Kasumi-1 (cell line): ENCODE results near the gene FAM135A.
A peak's percentile ranks its signal among the peaks of the same experiment; 100 is the strongest.
"Not testable (repeated sequence)": the region's sequence is repeated elsewhere in the genome, so short reads cannot be mapped to it uniquely, and the experiment has no call there.

Experiments
- DNase-seq, 2 experiments: peaks; one replicate each; lab custom pipeline; 2025; lab: John Stamatoyannopoulos, UW

FAM135A gene

DNA sequence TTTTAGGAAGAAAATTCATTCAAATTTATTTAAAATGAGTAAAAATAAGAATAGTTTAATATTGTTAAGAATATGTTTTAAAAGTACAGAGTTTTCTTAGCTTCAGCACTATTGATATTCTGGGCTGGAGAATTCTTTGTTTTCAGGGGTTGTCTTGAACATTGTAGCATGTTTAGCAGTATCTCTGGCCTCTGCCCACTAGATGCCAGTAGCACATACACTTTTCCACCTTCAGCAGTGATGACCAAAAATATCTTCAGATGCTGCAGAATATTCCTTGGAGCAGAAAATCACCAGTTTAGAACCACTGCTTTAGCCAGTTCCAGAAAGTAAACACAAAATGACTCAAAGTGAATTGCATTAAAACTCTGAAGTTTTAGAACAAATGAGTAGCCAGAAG, 134.0 kb downstream of the FAM135A start:
- DNase-seq, result peak; percentile 21 to 23

DNA sequence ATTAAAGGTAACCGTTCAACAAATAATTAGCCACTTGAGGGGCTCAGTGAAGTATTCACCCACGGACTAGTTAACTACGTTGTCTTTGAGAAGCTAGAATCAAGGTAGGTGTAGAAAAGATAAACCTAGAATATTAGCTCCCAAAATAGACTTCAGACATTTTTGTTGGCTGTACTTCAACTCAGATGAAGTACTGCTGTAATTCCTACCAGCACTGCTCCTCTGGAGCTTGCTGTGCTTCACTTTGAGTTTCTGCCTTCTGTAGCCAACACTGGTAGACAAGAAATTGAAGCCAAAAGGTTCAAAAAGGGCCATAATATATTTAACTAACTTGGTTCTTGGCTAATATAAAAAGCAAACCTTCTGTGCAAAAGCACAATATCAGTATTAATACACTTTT, 134.6 kb downstream of the FAM135A start:
- DNase-seq, result no peak

- no peak for DNase-seq
These were observed 136.0 kb downstream of the FAM135A start for GRCh38 chr6:70549327-70549726.

- DNase-seq, result no peak
These were observed 138.3 kb downstream of the FAM135A start for GRCh38 chr6:70551566-70551965.

- DNase-seq, result not testable (repeated sequence)
These were observed 139.1 kb downstream of the FAM135A start for GRCh38 chr6:70552286-70552940.

GRCh38 chr6:70552974-70553373, 139.7 kb downstream of the FAM135A start:
- no peak for DNase-seq

DNA sequence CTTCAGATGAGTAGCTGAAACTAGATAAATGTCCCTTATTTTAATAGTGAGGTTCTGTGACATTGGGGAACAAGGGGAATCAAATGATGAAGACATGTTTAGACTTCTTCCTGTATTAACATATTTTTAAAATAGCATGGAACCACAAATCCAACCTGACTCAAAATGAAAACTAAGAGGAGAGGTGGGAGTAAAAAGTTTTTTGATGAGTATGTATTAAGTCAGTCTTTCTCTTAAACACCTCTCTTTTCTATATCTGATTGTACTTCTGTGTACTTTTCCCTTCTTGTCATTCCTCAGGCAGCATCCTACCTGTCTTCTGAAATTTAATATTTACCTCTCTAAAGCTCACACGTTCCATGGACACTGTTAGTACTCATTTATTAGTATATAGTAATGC, 144.7 kb downstream of the FAM135A start:
- no peak for DNase-seq

- DNase-seq, result not testable (repeated sequence)
These were observed 149.1 kb downstream of the FAM135A start for GRCh38 chr6:70562401-70562800.

DNA sequence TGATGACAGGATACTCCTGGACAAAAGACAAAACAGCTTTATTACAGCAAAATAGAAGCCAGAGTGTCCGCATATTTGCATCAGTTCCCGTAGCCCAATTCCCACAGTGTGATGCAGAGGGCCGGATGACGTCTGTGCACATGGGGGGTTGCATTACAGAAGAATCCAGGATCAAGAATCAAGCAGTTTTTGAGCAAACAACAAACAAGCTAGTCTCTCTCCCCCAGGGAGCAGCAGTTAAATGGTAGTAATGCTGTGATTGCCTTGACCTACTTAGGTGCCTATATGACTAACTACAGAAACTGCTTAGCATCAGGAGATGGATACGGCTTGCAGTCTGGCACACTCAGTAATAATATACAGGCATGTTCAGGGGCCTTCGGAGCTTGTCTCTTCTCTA, 150.2 kb downstream of the FAM135A start:
- DNase-seq, result no peak

DNA sequence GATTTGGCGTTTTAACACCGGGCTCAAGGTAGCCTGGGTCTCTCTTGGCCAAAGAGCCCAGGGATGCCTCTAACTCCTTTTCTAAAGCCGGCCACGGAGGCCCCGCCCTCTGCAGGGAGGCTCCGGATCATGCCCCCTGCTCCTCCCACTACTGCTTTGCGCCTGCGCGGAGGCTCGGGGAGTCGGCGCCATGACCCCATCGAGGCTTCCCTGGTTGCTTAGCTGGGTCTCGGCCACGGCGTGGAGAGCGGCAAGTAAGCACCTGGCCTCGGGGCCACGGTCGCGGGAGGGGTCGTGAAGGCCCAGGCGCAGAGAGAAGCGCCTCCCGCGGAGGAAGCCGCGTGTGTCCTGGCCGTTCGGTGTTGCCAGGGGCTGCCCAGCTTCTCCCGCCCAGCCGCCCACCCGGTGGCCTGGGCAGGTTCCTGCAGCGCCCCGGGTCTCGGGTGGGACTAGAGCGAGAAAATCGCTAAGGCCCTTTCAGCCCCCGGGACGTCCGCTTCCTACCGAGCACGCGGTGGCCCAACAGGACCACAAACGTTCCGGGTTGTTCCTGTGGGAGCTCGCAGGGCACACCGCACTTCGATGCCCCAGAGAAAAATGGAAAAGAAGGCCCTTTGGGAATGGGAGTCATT, 153.6 kb downstream of the FAM135A start, which contains the start of gene SDHAF4:
Gene SDHAF4, plus strand, starts transcription at position 180 of the 632 bp plus-strand sequence. Its CDS starts 11 bp downstream, at position 191.
- DNase-seq, result peak; percentile 79 to 80

DNA sequence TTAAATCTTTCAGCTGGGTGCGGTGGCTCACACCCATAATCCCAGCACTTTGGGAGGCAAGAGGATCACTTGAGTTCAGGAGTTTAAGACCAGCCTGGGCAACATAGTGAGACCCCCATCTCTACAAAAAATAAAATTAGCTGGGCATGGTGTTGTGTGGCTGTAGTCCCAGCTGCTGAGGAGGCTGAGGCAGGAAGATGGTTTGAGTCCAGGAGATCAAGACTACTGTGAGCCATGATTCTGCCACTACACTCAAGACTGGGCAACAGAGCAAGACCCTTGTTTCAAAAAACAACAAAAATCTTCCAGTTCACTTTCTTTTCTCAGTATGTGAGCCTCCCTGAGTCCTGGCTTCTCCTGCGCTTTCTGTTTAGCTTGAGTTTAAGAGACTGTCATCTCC, 161.3 kb downstream of the FAM135A start:
- DNase-seq, result no peak

- no peak for DNase-seq
These were observed 162.7 kb downstream of the FAM135A start for GRCh38 chr6:70575899-70576495.

DNA sequence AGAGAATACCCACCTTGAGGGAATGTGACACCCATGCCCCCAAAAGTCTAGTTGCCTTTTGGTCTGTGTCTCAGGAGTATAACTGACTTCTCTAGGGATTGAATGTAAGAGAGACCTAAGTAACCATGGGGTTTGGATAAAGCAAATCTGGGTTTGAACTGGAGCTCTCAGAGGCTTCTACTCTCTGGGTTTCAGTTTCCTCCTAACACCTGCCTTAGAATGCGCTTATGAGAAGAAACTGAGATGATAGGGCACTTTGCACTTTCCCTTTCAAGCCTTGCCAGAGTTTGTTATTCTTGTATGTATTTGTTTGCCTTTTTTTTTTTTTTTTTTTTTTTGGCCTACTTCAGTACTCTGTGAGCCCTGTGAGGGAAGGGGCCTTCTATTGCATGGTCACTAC, 172.8 kb downstream of the FAM135A start:
- DNase-seq, result no peak

GRCh38 chr6:70590400-70590799, 177.1 kb downstream of the FAM135A start:
- no peak for DNase-seq

DNA sequence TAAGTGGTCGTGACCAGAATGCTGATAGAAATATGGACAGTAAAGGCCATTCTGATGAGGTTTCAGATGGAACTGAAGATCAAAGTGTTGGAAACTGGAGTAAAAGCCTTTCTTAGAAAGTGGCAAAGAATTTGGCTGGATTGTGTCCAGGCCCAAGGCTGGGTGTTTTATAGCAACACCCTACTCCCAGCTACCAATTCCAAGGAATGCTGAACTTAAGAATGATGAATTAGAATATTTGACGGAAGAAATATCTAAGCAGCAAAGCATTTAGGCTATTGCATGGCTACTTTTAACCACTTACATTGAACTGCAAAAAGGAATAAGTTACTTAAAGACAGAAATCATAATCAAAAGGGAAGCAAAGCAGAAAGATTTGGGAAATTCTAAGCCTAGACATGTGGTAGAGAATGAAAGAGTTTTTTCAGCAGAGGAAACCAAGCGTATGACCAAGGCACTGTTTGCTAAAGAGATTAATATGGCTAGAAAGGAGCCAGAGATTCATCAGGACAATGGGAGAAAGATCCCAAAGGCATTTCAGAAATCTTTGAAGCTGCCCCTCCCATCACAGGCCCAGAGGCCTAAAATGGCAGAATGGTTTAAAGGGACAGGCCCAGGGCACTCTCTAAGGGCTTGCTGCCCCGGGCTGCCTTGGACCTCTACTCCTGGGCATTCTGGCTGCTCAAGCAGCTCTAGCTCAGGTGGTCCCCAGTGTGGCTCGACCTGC, 179.2 kb downstream of the FAM135A start:
- no peak for DNase-seq

DNA sequence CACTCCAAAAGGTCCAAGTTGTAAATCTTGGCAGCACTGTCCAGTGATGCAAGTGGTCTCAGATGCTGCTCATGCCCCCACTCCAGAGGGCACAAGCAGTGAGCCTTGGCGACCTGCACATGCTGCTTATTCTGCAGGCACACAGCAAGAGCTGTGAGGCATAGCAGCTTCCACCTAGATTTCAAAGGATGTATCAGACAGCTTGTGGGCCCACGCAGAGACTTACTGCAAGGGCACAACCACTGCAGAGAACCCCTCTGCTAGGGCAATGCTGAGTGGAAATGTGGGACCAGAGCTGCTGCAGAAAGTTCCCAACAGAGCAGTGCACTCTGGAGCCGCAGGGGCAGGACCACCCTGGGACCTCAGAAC, 179.8 kb downstream of the FAM135A start:
- DNase-seq, result no peak

DNA sequence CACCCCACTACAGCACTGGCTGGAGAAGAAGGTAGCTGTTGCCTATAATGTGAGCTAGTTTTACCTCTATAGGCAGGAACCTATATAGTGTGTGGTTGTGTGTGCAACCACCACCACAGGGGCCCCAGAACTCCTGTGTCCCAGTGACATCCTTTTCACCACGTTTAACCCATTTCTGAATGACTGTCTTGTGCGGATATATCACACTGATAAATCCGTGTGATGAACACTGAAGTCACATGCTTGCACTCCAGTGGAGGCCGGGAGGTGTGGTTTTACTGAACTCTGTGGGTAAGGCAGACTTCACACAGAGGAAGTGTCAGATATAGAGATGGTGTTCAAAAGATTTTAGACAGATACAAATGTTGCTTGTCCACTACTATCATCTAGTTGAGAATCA, 185.9 kb downstream of the FAM135A start:
- DNase-seq, result no peak

DNA sequence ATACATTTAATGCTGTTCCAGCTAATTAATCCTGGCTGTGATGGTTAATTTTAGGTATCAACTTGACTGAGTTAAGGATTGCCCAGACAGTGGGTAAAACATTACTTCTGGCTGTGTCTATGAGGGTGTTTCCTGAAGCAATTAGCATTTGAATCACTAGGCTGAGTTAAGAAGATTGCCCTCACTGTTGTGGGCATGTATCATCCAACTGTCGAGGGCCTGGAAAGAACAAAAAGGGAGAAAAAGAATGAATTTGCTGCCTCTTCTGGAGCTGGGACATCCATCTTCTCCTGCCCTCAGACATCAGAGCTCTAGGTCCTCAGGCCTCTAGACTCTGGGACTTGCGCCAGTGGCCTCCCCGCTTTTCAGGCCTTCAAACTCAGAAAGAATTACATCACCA, 187.7 kb downstream of the FAM135A start:
- no peak for DNase-seq

DNA sequence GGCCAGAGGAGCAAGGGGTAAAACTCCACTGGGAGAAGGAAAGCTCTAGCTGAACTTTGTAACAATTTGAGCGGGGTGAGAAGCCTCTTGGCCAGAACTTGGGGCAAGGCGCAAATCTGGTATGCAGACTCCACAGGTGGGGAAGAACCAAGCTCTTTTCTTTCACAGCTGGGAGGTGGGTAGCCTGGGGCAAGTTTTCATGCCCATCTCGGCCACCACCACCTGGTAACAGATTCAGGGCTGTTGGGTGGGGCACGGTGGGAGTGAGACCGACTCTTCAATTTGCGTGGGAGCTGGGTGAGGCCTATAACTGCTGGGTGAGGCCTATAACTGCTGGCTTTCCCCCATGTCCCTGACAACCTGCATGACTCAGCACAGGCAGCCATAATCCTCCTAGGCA, 190.9 kb downstream of the FAM135A start:
- no peak for DNase-seq

DNA sequence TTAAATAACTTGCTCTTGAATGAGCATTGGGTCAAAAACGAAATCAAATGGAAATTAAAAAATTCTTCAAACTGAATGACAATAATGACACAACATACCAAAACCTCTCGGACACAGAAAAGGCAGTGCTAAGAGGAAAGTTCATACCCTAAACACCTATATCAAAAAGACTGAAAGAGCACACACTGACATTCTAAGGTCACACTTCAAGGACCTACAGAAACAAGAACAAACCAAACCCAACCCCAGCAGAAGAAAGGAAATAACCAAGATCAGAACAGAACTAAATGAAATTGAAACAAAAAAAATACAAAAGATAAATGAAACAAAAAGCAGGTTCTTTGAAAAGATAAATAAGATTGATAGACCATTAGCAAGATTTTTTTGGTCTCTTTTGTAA, 194.1 kb downstream of the FAM135A start:
- DNase-seq, result not testable (repeated sequence)

- not testable (repeated sequence) for DNase-seq
These were observed 195.9 kb downstream of the FAM135A start for GRCh38 chr6:70609181-70609580.
